Measurements from ENCODE around the gene DLGAP4. TPM values are rescaled to one million over a fixed set of nuclear protein-coding genes. Genes with fewer than 3 reads are reported as not detected.

The DLGAP4 gene
- 14.0 and 18.6 TPM in 2 replicates for total RNA-seq

GRCh38 chr20:36305602-36306551 lies at the start of gene DLGAP4:
DLGAP4 (plus strand) TSS chr20:36306339; CDS start chr20:36431718, 125,379 bp downstream.

GRCh38 chr20:36541227-36541767 lies 235.2 kb downstream of the DLGAP4 start, which contains the start of gene MYL9:
MYL9 (plus strand) TSS chr20:36541519; CDS start chr20:36544885, 3,366 bp downstream.

GRCh38 chr20:36573103-36573797 lies 267.1 kb downstream of the DLGAP4 start, which contains the start of gene TGIF2:
TGIF2 (plus strand) TSS chr20:36573597; CDS start chr20:36578775, 5,178 bp downstream.

Small RNA genes within 50 kb of the gene (small RNA-seq; reads per million reads assigned to genes)
- gene RF00017, result not detected

Other genes with a start within 250 kb of the DLGAP4 start
- 13.2 and 14.3 TPM in 2 replicates for gene EPB41L1, start 151.6 kb upstream of the DLGAP4 start, total RNA-seq
- 22.8 and 24.0 TPM in 2 replicates for gene AAR2, start 69.9 kb upstream of the DLGAP4 start, total RNA-seq
- gene MYL9, start 235.2 kb downstream of the DLGAP4 start, total RNA-seq, result 11.3 and 23.1 TPM in 2 replicates